ENCODE data around the gene EGLN3.

DNA sequence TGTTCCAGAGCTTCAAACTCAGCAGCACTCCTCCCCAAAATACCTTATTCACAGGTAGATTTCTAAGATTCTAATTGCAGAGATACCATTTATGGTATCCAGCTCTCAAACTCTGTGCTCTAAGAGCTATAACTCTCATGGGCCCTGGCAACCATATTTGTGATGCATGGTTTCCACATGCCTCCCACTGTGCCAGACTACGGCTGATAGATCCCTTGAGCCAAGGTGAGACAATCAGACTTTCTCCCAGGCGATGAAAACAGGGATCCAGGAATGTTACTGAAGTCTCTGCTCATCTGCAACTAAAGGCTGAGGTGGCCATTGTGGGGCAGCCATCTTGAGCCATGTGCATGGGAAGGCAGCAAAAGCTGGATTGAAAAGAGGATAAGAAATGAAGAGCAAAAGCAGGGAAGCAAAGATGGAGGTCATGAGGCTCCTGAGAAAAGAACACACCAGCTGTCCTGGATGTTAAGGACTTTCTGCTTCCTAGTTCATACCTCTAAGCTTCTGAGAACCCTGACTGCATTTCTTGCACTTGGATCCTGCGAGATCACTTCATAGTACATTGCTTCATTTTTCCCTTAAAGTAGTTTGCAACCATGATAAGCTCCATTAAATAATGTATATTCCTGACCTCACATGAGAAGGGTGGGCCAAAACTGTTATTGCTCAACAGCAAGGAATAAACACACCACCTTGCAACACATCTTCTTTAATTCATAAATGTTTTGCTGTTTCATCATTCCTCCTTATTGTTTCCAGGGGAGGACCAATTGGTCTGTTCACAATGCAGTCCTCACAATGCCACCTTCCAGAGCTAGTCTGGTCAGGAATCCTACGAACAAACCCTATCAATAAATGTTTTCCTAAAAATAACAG, 5.4 kb downstream of the EGLN3 start:
- TF ChIP-seq, protein P1, sequence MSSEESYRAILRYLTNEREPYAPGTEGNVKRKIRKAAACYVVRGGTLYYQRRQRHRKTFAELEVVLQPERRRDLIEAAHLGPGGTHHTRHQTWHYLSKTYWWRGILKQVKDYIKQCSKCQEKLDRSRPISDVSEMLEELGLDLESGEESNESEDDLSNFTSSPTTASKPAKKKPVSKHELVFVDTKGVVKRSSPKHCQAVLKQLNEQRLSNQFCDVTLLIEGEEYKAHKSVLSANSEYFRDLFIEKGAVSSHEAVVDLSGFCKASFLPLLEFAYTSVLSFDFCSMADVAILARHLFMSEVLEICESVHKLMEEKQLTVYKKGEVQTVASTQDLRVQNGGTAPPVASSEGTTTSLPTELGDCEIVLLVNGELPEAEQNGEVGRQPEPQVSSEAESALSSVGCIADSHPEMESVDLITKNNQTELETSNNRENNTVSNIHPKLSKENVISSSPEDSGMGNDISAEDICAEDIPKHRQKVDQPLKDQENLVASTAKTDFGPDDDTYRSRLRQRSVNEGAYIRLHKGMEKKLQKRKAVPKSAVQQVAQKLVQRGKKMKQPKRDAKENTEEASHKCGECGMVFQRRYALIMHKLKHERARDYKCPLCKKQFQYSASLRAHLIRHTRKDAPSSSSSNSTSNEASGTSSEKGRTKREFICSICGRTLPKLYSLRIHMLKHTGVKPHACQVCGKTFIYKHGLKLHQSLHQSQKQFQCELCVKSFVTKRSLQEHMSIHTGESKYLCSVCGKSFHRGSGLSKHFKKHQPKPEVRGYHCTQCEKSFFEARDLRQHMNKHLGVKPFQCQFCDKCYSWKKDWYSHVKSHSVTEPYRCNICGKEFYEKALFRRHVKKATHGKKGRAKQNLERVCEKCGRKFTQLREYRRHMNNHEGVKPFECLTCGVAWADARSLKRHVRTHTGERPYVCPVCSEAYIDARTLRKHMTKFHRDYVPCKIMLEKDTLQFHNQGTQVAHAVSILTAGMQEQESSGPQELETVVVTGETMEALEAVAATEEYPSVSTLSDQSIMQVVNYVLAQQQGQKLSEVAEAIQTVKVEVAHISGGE (tag by site-specific recombination; conservative IDR thresholded peaks at IDR 0.05; ENCODE audit: low read depth): no peak
- TF ChIP-seq, protein P2, sequence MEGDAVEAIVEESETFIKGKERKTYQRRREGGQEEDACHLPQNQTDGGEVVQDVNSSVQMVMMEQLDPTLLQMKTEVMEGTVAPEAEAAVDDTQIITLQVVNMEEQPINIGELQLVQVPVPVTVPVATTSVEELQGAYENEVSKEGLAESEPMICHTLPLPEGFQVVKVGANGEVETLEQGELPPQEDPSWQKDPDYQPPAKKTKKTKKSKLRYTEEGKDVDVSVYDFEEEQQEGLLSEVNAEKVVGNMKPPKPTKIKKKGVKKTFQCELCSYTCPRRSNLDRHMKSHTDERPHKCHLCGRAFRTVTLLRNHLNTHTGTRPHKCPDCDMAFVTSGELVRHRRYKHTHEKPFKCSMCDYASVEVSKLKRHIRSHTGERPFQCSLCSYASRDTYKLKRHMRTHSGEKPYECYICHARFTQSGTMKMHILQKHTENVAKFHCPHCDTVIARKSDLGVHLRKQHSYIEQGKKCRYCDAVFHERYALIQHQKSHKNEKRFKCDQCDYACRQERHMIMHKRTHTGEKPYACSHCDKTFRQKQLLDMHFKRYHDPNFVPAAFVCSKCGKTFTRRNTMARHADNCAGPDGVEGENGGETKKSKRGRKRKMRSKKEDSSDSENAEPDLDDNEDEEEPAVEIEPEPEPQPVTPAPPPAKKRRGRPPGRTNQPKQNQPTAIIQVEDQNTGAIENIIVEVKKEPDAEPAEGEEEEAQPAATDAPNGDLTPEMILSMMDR (tag by site-specific recombination; IDR thresholded peaks at IDR 0.05): no peak
- TF ChIP-seq, protein P3, sequence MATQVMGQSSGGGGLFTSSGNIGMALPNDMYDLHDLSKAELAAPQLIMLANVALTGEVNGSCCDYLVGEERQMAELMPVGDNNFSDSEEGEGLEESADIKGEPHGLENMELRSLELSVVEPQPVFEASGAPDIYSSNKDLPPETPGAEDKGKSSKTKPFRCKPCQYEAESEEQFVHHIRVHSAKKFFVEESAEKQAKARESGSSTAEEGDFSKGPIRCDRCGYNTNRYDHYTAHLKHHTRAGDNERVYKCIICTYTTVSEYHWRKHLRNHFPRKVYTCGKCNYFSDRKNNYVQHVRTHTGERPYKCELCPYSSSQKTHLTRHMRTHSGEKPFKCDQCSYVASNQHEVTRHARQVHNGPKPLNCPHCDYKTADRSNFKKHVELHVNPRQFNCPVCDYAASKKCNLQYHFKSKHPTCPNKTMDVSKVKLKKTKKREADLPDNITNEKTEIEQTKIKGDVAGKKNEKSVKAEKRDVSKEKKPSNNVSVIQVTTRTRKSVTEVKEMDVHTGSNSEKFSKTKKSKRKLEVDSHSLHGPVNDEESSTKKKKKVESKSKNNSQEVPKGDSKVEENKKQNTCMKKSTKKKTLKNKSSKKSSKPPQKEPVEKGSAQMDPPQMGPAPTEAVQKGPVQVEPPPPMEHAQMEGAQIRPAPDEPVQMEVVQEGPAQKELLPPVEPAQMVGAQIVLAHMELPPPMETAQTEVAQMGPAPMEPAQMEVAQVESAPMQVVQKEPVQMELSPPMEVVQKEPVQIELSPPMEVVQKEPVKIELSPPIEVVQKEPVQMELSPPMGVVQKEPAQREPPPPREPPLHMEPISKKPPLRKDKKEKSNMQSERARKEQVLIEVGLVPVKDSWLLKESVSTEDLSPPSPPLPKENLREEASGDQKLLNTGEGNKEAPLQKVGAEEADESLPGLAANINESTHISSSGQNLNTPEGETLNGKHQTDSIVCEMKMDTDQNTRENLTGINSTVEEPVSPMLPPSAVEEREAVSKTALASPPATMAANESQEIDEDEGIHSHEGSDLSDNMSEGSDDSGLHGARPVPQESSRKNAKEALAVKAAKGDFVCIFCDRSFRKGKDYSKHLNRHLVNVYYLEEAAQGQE (tag by site-specific recombination; IDR thresholded peaks at IDR 0.05): no peak
- no peak for TF ChIP-seq ZNF426 (tag by site-specific recombination; IDR thresholded peaks at IDR 0.05)
- TF ChIP-seq ZNF423 (tag by site-specific recombination; IDR thresholded peaks at IDR 0.05): no peak

All from HEK293 (cell line).